Lung (tissue), 12 donors: ENCODE data around the gene GPR137. TPM values are rescaled to one million over a fixed set of nuclear protein-coding genes. Genes with fewer than 3 reads are reported as not detected.

ENCODE experiments used
- ATAC-seq: fragments of 200-7000 bp; cut with Tn5 transposase; one replicate; pipeline ENCODE4 v1.9.1; 2020; ENCODE audit warnings: moderate number of reproducible peaks; ENCODE audit not compliant: insufficient read depth, low FRiP score
- DNase-seq, 3 donors: peaks; one replicate each; pipeline ENCODE4 v3.0.0-alpha.2; 2013 to 2017
- H3K27ac ChIP-seq, 2 donors: one replicate each; pipeline ENCODE4 v1.5.1; 2013; ENCODE audit warnings: mild to moderate bottlenecking in 2 of 2, moderate library complexity in 2 of 2, control low read depth in 1 of 2, inconsistent platforms in 1 of 2, low read depth in 1 of 2, low read length in 1 of 2
- H3K27me3 ChIP-seq, 3 donors: one replicate each; pipeline ENCODE4 v1.5.1; 2013; ENCODE audit warnings: low read length in 2 of 3; ENCODE audit not compliant: control insufficient read depth in 3 of 3, insufficient read depth in 3 of 3
- H3K36me3 ChIP-seq, 4 donors: one replicate each; pipeline ENCODE4 v1.5.1; 2013; ENCODE audit warnings: low read length in 4 of 4, mild to moderate bottlenecking in 1 of 4, moderate library complexity in 1 of 4; ENCODE audit not compliant: control insufficient read depth in 4 of 4, insufficient read depth in 4 of 4
- H3K4me1 ChIP-seq, 5 donors: one replicate each; pipeline ENCODE4 v1.5.1; 2013; ENCODE audit warnings: low read length in 5 of 5, mild to moderate bottlenecking in 2 of 5, moderate library complexity in 1 of 5; ENCODE audit not compliant: control insufficient read depth in 5 of 5, insufficient read depth in 5 of 5
- H3K4me3 ChIP-seq: one replicate; pipeline ENCODE4 v1.5.1; 2013; ENCODE audit warnings: mild to moderate bottlenecking, control low read depth, moderate library complexity
- H3K9ac ChIP-seq, 2 donors: one replicate each; pipeline ENCODE4 v1.5.1; 2013; ENCODE audit warnings: low read length in 2 of 2, control low read depth in 1 of 2; ENCODE audit not compliant: insufficient read depth in 1 of 2
- H3K9me3 ChIP-seq, 4 donors: one replicate each; pipeline ENCODE4 v1.5.1; 2013; ENCODE audit warnings: low read length in 3 of 4, mild to moderate bottlenecking in 1 of 4, moderate library complexity in 1 of 4; ENCODE audit not compliant: control insufficient read depth in 4 of 4, insufficient read depth in 3 of 4
- WGBS, 2 donors: extraction: QIAGEN DNeasy Blood & Tissue Kit; methylation state at CpG; one replicate each; pipeline ENCODE4 v1.1.7; 2013; 5-methylcytosine and 5-hydroxymethylcytosine counted together
- polyA plus RNA-seq, 2 donors: library from polyadenylated mRNA; stranded (reverse); fragments of 200-250 nt; gene quantifications; one replicate each; pipeline ENCODE4 v1.2.1, GENCODE V29; 2013
- total RNA-seq, 2 donors: library from RNA; depleted of rRNA in 1 of 2; stranded (reverse); fragments of >200 nt in 1 of 2; gene quantifications; one replicate each; pipeline ENCODE4 v1.2.1, GENCODE V29; 2014 to 2021
- TF ChIP-seq, protein P1 (sequence below): IDR thresholded peaks from 2 replicates; pipeline ENCODE4 v1.5.1; 2012; ENCODE audit warnings: mild to moderate bottlenecking; ENCODE audit errors: control extremely low read depth, extremely low read depth
- donor health status: control.
- donor health status: control.
- donor health status: Bipolar disorder and iron deficiency.
- donor health status: healthy.
- donor health status: DM: yes; HTN: yes; CAD: no.

Gene GPR137
- total and polyA plus RNA-seq, 4 donors, result 14.5 to 59.1 (median 27.5) TPM

DNA sequence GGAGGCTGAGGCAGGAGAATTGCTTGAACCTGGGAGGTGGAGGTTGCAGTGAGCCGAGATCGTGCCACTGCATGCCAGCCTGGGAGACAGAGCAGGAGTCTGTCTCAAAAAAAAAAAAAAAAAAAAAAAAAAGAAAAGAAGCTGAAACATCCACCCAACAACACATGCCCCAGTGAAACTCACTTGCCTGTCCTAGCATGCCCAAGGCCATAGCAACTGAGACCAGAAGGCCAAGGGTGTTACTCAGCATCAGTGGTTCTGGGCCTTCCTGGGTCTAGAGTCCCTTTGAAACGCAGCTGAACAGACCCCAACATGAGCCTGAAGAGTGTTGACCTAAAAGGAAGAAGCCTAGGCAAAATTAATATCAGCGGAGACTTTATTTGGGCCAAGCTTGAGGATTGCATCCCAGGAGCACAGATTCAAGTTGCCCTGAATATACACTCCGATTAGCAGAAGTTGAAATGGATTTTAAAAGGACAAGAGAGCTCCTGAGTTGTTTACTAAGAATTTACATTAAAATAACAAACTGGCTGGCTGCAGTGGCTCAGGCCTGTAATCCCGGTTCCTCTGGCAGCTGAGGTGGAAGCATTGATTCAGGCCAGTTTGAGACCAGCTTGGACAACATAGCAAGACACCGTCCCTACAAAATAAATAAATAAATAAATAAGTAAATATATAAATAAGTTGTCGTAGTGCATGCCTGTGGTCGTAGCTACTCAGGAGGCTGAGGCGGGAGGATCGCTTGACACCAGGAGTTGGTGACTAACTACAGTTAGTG lies 39.2 kb downstream of the GPR137 start:
- Histone ChIP-seq H3K4me1 (peaks cover 0 to 10% (median 0%) of the 10 kb centered on the region in 5 donors), H3K9ac (no peak overlapping the region), H3K27me3 (no peaks in the 10 kb centered on the region), H3K36me3 (peaks cover 0 to 19% (median 0%) of the 10 kb centered on the region in 4 donors), H3K4me3 (no peak overlapping the region), H3K9me3 (no peaks in the 10 kb centered on the region), H3K27ac (no peak overlapping the region)
- no peak for ATAC-seq
- TF ChIP-seq, protein P1, sequence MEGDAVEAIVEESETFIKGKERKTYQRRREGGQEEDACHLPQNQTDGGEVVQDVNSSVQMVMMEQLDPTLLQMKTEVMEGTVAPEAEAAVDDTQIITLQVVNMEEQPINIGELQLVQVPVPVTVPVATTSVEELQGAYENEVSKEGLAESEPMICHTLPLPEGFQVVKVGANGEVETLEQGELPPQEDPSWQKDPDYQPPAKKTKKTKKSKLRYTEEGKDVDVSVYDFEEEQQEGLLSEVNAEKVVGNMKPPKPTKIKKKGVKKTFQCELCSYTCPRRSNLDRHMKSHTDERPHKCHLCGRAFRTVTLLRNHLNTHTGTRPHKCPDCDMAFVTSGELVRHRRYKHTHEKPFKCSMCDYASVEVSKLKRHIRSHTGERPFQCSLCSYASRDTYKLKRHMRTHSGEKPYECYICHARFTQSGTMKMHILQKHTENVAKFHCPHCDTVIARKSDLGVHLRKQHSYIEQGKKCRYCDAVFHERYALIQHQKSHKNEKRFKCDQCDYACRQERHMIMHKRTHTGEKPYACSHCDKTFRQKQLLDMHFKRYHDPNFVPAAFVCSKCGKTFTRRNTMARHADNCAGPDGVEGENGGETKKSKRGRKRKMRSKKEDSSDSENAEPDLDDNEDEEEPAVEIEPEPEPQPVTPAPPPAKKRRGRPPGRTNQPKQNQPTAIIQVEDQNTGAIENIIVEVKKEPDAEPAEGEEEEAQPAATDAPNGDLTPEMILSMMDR, result no peak
- no peak for DNase-seq
- WGBS, 2 donors, result 91 to 94% methylated on average over 11 of the region's 11 CpGs

DNA sequence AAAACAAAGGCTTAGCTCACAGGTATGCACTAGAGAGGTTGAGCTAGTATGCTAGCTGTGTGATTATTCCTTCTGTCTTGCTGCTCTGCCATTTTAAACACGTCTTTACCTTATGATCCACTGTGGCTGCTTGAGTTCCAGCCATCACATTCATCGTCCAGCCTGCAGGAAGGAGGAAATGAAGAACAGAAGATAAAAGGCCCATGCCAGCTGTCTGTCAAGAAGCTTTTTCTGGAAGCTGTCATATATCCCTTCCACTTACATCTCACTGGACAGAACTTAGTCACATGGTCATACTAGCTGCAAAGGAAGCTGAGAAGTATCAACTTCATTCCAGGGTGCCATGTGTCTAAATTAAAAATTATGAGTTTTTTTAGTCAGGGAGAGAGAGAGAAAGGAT lies 41.7 kb downstream of the GPR137 start:
- H3K4me1 ChIP-seq, result peaks cover 0 to 9% (median 0%) of the 10 kb centered on the region in 5 donors
- 86 to 90% methylated on average over 2 of the region's 2 CpGs for WGBS, 2 donors
- peaks cover 0 to 8% (median 0%) of the 10 kb centered on the region in 4 donors for H3K36me3 ChIP-seq
- no peaks in the 10 kb centered on the region for H3K27me3 ChIP-seq
- DNase-seq (no peak), ATAC-seq (no peak)
- TF ChIP-seq, protein P1, result no peak
- no peak overlapping the region for H3K9ac ChIP-seq
- H3K9me3 ChIP-seq, result no peaks in the 10 kb centered on the region
- no peak overlapping the region for H3K4me3 ChIP-seq
- H3K27ac ChIP-seq, result no peak overlapping the region

DNA sequence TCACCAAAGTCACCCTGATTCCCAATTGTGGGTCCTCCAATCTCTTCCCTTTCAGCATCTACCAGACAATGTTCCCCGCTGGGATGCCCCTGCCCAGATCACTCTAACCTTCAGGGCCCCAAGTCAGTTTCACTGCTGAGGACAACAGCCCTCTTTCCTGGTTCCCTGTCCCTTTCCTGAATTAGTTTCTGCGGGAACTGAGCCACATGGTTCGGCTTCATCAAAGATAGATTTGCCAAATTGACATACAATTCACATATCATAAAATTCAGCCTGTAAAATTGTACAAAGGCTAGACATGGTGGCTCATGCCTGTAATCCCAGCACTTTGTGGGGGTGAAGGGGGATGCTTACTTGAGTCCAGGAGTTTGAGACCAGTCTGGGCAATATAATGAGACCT lies 42.3 kb downstream of the GPR137 start:
- peaks cover 0 to 2% (median 0%) of the 10 kb centered on the region in 4 donors for H3K36me3 ChIP-seq
- no peak overlapping the region for H3K27ac ChIP-seq
- no peak overlapping the region for H3K9ac ChIP-seq
- no peak overlapping the region for H3K4me3 ChIP-seq
- H3K4me1 ChIP-seq, result peaks cover 0 to 3% (median 0%) of the 10 kb centered on the region in 5 donors
- TF ChIP-seq, protein P1, result no peak
- DNase-seq, result no peak
- ATAC-seq, result no peak
- no peaks in the 10 kb centered on the region for H3K9me3 ChIP-seq
- no peaks in the 10 kb centered on the region for H3K27me3 ChIP-seq
- WGBS, 2 donors, result 88 to 91% methylated on average over 3 of the region's 3 CpGs
